Measurements from ENCODE around the gene SLC9A8. TPM values are rescaled to one million over a fixed set of nuclear protein-coding genes. Genes with fewer than 3 reads are reported as not detected.

Gene SLC9A8
- total RNA-seq, 1 experiment from 2014 or later = 6.7 TPM

DNA sequence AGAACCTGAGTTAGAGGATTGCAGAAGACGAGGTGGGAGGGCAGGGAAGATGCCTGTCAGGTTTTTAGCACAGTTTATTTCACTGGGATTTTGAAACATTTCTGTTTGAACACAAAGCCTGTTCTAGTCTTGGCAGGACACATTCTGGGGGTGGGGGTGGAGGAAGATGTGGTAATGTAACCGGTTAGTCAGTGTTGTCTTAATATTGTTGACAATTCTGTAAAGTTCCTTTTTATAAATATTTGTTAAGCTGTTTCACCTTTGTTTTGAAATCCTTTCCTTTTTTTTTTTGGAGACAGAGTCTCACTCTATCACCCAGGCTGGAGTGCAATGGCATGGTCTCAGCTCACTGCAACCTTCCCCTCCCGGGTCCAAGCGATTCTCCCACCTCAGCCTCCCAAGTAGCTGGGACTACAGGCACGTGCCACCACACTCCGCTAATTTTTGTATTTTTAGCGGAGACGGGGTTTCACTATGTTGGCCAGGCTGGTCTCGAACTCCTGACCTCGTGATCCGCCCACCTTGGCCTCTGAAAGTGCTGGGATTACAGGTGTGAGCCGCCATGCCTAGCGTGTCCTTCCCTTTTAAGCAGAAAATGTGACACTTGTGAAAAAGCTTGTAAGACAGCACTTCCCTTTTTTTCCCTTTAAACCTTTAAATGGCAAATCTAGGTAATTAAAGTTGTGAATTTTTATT lies 20.2 kb downstream of the SLC9A8 start:
- Histone ChIP-seq H3K27ac (ENCODE audit: low read depth, low read length) (no peak overlapping the region), H3K4me2 (ENCODE audit: low read length) (no peak overlapping the region), H3K9me3 (ENCODE audit: control insufficient read depth in 1 of 2, insufficient read depth in 1 of 2, low read depth in 1 of 2, low read length in 2 of 2) (no peaks in the 10 kb centered on the region), H4K20me1 (ENCODE audit: insufficient read depth) (no peaks in the 10 kb centered on the region), H3K4me1 (ENCODE audit: control insufficient read depth in 1 of 2, insufficient read depth in 2 of 2, low read length in 2 of 2) (no peaks in the 10 kb centered on the region), H3K36me3 (ENCODE audit: control insufficient read depth in 1 of 2, insufficient read depth in 2 of 2, low read length in 2 of 2) (no peaks in the 10 kb centered on the region), H2AFZ (ENCODE audit: low read depth, low read length, poor library complexity, severe bottlenecking) (no peak overlapping the region), H3K79me2 (ENCODE audit: insufficient read depth, low read length) (no peaks in the 10 kb centered on the region), H3K27me3 (ENCODE audit: insufficient read depth, low read length) (no peaks in the 10 kb centered on the region), H3K9me2 (ENCODE audit: insufficient read depth) (no peaks in the 10 kb centered on the region), H3K9ac (ENCODE audit: low read length) (no peak overlapping the region), H3K4me3 (replicated peaks in 1 of 2; ENCODE audit: low read depth in 1 of 2, low read length in 2 of 2) (no peak overlapping the region)
- no peak for TF ChIP-seq ZNF274 (IDR thresholded peaks at IDR 0.05; ENCODE audit: low read depth, low read length)
- no peak for TF ChIP-seq EZH2 (IDR thresholded peaks at IDR 0.05)
- no peak for TF ChIP-seq EGR1 (IDR thresholded peaks at IDR 0.05; ENCODE audit: low read depth)
- no peak for TF ChIP-seq POLR2AphosphoS5 (IDR thresholded peaks at IDR 0.05; ENCODE audit: low read depth, low read length)
- TF ChIP-seq SIN3A (IDR thresholded peaks at IDR 0.05; ENCODE audit: low read depth) = no peak
- TF ChIP-seq RAD21 (IDR thresholded peaks at IDR 0.05; ENCODE audit: low read depth) = no peak
- no peak for TF ChIP-seq CEBPB (IDR thresholded peaks at IDR 0.05; ENCODE audit: low read depth)
- RAD21 ChIA-PET (ENCODE audit: low non-redundant PET in 1 of 2, low total read pairs in 2 of 2, uncharacterized antibody in 2 of 2, unreplicated experiment in 2 of 2) = no interaction called here
- POLR2A ChIA-PET = no interaction called here
- CTCF ChIA-PET = no interaction called here
- BruUV-seq (replicated peaks) = no TSS peak
- intact Hi-C loops (cut with micrococcal nuclease) = no loop called here
- no peak for ATAC-seq
- DNase-seq (ENCODE audit: low read depth, low spot score) = no peak

DNA sequence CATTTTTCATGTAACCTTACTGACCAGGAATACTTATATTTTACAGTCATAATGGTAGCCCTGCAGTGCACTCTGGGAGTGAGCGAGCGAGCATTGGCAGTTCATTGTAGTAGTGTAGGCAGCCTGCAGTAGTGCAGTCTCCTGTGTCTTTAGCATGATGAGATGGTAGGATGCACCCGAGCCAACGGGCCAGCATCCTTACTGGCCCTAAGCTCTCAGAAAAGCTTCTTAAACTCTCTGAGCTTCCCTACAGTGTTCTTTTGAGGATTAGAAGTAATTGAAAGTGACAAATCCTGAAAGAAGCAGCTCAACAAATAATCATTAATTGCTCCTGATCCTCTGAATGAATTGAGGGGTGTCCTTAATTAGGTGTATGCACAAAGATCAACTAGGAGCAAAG lies 20.9 kb downstream of the SLC9A8 start:
- RAD21 ChIA-PET (ENCODE audit: low non-redundant PET in 1 of 2, low total read pairs in 2 of 2, uncharacterized antibody in 2 of 2, unreplicated experiment in 2 of 2) = no interaction called here
- Histone ChIP-seq H3K4me2 (ENCODE audit: low read length) (no peak overlapping the region), H3K79me2 (ENCODE audit: insufficient read depth, low read length) (no peaks in the 10 kb centered on the region), H3K27ac (ENCODE audit: low read depth, low read length) (no peak overlapping the region), H3K4me1 (ENCODE audit: control insufficient read depth in 1 of 2, insufficient read depth in 2 of 2, low read length in 2 of 2) (no peaks in the 10 kb centered on the region), H3K36me3 (ENCODE audit: control insufficient read depth in 1 of 2, insufficient read depth in 2 of 2, low read length in 2 of 2) (no peaks in the 10 kb centered on the region), H3K4me3 (replicated peaks in 1 of 2; ENCODE audit: low read depth in 1 of 2, low read length in 2 of 2) (no peak overlapping the region), H3K9ac (ENCODE audit: low read length) (no peak overlapping the region), H2AFZ (ENCODE audit: low read depth, low read length, poor library complexity, severe bottlenecking) (no peak overlapping the region), H3K9me3 (ENCODE audit: control insufficient read depth in 1 of 2, insufficient read depth in 1 of 2, low read depth in 1 of 2, low read length in 2 of 2) (no peaks in the 10 kb centered on the region), H3K9me2 (ENCODE audit: insufficient read depth) (no peaks in the 10 kb centered on the region), H3K27me3 (ENCODE audit: insufficient read depth, low read length) (no peaks in the 10 kb centered on the region), H4K20me1 (ENCODE audit: insufficient read depth) (no peaks in the 10 kb centered on the region)
- no TSS peak for BruUV-seq (replicated peaks)
- ATAC-seq = peak; percentile 46; the same call in 1 of the 2 replicates
- intact Hi-C loops (cut with micrococcal nuclease) = no loop called here
- POLR2A ChIA-PET = no interaction called here
- no peak for DNase-seq (ENCODE audit: low read depth, low spot score)
- CTCF ChIA-PET = no interaction called here
- no peak for TF ChIP-seq TCF7L2 (IDR thresholded peaks at IDR 0.05; ENCODE audit: borderline replicate concordance, extremely low read depth, insufficient read depth, insufficient read length)
- TF ChIP-seq ZFX (IDR thresholded peaks at IDR 0.05) = no peak
- no peak for TF ChIP-seq SIN3A (IDR thresholded peaks at IDR 0.05; ENCODE audit: low read depth)
- TF ChIP-seq SP1 (IDR thresholded peaks at IDR 0.05; ENCODE audit: low read depth) = no peak
- TF ChIP-seq POLR2A (IDR thresholded peaks at IDR 0.05; ENCODE audit: borderline replicate concordance, extremely low read depth, insufficient read depth, insufficient read length) = no peak
- TF ChIP-seq CEBPB (IDR thresholded peaks at IDR 0.05; ENCODE audit: low read depth) = no peak
- no peak for TF ChIP-seq POLR2AphosphoS5 (IDR thresholded peaks at IDR 0.05; ENCODE audit: low read depth, low read length)
- TF ChIP-seq, protein P1, sequence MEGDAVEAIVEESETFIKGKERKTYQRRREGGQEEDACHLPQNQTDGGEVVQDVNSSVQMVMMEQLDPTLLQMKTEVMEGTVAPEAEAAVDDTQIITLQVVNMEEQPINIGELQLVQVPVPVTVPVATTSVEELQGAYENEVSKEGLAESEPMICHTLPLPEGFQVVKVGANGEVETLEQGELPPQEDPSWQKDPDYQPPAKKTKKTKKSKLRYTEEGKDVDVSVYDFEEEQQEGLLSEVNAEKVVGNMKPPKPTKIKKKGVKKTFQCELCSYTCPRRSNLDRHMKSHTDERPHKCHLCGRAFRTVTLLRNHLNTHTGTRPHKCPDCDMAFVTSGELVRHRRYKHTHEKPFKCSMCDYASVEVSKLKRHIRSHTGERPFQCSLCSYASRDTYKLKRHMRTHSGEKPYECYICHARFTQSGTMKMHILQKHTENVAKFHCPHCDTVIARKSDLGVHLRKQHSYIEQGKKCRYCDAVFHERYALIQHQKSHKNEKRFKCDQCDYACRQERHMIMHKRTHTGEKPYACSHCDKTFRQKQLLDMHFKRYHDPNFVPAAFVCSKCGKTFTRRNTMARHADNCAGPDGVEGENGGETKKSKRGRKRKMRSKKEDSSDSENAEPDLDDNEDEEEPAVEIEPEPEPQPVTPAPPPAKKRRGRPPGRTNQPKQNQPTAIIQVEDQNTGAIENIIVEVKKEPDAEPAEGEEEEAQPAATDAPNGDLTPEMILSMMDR (IDR thresholded peaks at IDR 0.05 in 2 of 3, conservative IDR thresholded peaks at IDR 0.05 in 1 of 3; ENCODE audit: borderline replicate concordance in 1 of 3, insufficient read depth in 1 of 3, low read depth in 2 of 3, low read length in 2 of 3) = no peak
- TF ChIP-seq, protein P2, sequence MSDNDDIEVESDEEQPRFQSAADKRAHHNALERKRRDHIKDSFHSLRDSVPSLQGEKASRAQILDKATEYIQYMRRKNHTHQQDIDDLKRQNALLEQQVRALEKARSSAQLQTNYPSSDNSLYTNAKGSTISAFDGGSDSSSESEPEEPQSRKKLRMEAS (IDR thresholded peaks at IDR 0.05) = no peak
- no peak for TF ChIP-seq EZH2 (IDR thresholded peaks at IDR 0.05)
- TF ChIP-seq, protein P3, sequence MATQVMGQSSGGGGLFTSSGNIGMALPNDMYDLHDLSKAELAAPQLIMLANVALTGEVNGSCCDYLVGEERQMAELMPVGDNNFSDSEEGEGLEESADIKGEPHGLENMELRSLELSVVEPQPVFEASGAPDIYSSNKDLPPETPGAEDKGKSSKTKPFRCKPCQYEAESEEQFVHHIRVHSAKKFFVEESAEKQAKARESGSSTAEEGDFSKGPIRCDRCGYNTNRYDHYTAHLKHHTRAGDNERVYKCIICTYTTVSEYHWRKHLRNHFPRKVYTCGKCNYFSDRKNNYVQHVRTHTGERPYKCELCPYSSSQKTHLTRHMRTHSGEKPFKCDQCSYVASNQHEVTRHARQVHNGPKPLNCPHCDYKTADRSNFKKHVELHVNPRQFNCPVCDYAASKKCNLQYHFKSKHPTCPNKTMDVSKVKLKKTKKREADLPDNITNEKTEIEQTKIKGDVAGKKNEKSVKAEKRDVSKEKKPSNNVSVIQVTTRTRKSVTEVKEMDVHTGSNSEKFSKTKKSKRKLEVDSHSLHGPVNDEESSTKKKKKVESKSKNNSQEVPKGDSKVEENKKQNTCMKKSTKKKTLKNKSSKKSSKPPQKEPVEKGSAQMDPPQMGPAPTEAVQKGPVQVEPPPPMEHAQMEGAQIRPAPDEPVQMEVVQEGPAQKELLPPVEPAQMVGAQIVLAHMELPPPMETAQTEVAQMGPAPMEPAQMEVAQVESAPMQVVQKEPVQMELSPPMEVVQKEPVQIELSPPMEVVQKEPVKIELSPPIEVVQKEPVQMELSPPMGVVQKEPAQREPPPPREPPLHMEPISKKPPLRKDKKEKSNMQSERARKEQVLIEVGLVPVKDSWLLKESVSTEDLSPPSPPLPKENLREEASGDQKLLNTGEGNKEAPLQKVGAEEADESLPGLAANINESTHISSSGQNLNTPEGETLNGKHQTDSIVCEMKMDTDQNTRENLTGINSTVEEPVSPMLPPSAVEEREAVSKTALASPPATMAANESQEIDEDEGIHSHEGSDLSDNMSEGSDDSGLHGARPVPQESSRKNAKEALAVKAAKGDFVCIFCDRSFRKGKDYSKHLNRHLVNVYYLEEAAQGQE (IDR thresholded peaks at IDR 0.05; ENCODE audit: low read depth) = no peak
- TF ChIP-seq FOSL1 (IDR thresholded peaks at IDR 0.05; ENCODE audit: low read depth) = no peak
- no peak for TF ChIP-seq SRF (IDR thresholded peaks at IDR 0.05; ENCODE audit: low read depth)
